ENCODE results near the gene PPM1N. TPM values are rescaled to one million over a fixed set of nuclear protein-coding genes. Genes with fewer than 3 reads are reported as not detected.
"Not testable (repeated sequence)": the region's sequence is repeated elsewhere in the genome, so short reads cannot be mapped to it uniquely, and the experiment has no call there.

PPM1N gene
- total RNA-seq, 6 experiments from 2014 or later = 0.80 to 1.3 (median 1.1) TPM

- H3K4me1 Mint-ChIP-seq (ENCODE audit: low read depth) = peaks cover 42% of the 10 kb centered on the region
These were observed 10.8 kb downstream of the PPM1N start for GRCh38 chr19:45508861-45509691.

GRCh38 chr19:45509692-45510015, 11.4 kb downstream of the PPM1N start:
- H3K27me3 Mint-ChIP-seq (ENCODE audit: insufficient read depth) = no peaks in the 10 kb centered on the region; the same call in 1 of the 2 replicates
- H3K4me1 Mint-ChIP-seq (ENCODE audit: low read depth) = peaks cover 43% of the 10 kb centered on the region
- TF ChIP-seq CTCF (IDR thresholded peaks at IDR 0.05) = no peak
- peaks cover 17% of the 10 kb centered on the region for H3K36me3 Mint-ChIP-seq (ENCODE audit: low read depth)
- H3K4me3 Mint-ChIP-seq = peak overlapping the region; percentile 95
- no peak for DNase-seq
- H3K9me3 Mint-ChIP-seq = no peaks in the 10 kb centered on the region
- H3K27ac Mint-ChIP-seq = peak overlapping the region; percentile 89

More at GRCh38 chr19:45508861-45509691, 10.8 kb downstream of the PPM1N start:
- peak overlapping the region; percentile 89 for H3K27ac Mint-ChIP-seq
- H3K9me3 Mint-ChIP-seq = no peaks in the 10 kb centered on the region
- H3K36me3 Mint-ChIP-seq (ENCODE audit: low read depth) = peaks cover 17% of the 10 kb centered on the region
- DNase-seq = peak; percentile 57
- H3K4me3 Mint-ChIP-seq = peak overlapping the region; percentile 95
- peak; percentile 26 for TF ChIP-seq CTCF (IDR thresholded peaks at IDR 0.05)
- no peaks in the 10 kb centered on the region; the same call in 1 of the 2 replicates for H3K27me3 Mint-ChIP-seq (ENCODE audit: insufficient read depth)

- Mint-ChIP-seq H3K4me1 (ENCODE audit: low read depth) (peaks cover 36% of the 10 kb centered on the region), H3K4me3 (peak overlapping the region; percentile 95), H3K36me3 (ENCODE audit: low read depth) (peaks cover 17% of the 10 kb centered on the region)
- H3K9me3 Mint-ChIP-seq; DNase-seq; H3K27me3 Mint-ChIP-seq (ENCODE audit: insufficient read depth); H3K27ac Mint-ChIP-seq: not testable (repeated sequence)
These were observed 12.1 kb downstream of the PPM1N start for GRCh38 chr19:45510352-45510751.

GRCh38 chr19:45511074-45511473, 12.8 kb downstream of the PPM1N start:
- no peak for DNase-seq
- no peak overlapping the region for H3K27ac Mint-ChIP-seq
- H3K27me3 Mint-ChIP-seq (ENCODE audit: insufficient read depth) = no peaks in the 10 kb centered on the region; the same call in 1 of the 2 replicates
- peaks cover 17% of the 10 kb centered on the region for H3K36me3 Mint-ChIP-seq (ENCODE audit: low read depth)
- peaks cover 29% of the 10 kb centered on the region for H3K4me1 Mint-ChIP-seq (ENCODE audit: low read depth)
- H3K9me3 Mint-ChIP-seq = no peaks in the 10 kb centered on the region
- peak overlapping the region; percentile 95 for H3K4me3 Mint-ChIP-seq
- TF ChIP-seq CTCF (IDR thresholded peaks at IDR 0.05) = no peak

- Mint-ChIP-seq H3K4me3 (no peak overlapping the region), H3K36me3 (ENCODE audit: low read depth) (peaks cover 23% of the 10 kb centered on the region), H3K9me3 (no peaks in the 10 kb centered on the region), H3K27me3 (ENCODE audit: insufficient read depth) (no peaks in the 10 kb centered on the region; the same call in 1 of the 2 replicates), H3K4me1 (ENCODE audit: low read depth) (peaks cover 30% of the 10 kb centered on the region), H3K27ac (peak overlapping the region; percentile 45; the same call in 1 of the 2 replicates)
- TF ChIP-seq CTCF (IDR thresholded peaks at IDR 0.05) = no peak
- no peak for DNase-seq
These were observed 14.7 kb downstream of the PPM1N start for GRCh38 chr19:45512881-45513483.
